Neural cell (in vitro differentiated cells): ENCODE measurements around the gene PQBP1. TPM values are rescaled to one million over a fixed set of nuclear protein-coding genes. Genes with fewer than 3 reads are reported as not detected.

Experiments
- H2AFZ ChIP-seq: fragments of 200-600, 300-800 bp; sonication (generic), shearing (Covaris generic); 2 replicates; pipeline ENCODE4 v1.6.0; 2014; ENCODE audit warnings: low read depth, mild to moderate bottlenecking, antibody characterized with exemption, low read length, moderate library complexity
- H3F3A ChIP-seq: fragments of 200-600 bp; shearing (Covaris generic); 2 replicates; pipeline ENCODE4 v1.6.1; 2016; ENCODE audit warnings: mild to moderate bottlenecking, moderate library complexity, mixed read lengths, antibody characterized with exemption, low read length; ENCODE audit not compliant: insufficient read depth, poor library complexity, severe bottlenecking
- H3K27ac ChIP-seq: fragments of 200-600, 300-800 bp; sonication (generic), shearing (Covaris generic); 2 replicates; pipeline ENCODE4 v1.5.1; 2014; ENCODE audit warnings: mild to moderate bottlenecking, low read length, moderate library complexity
- H3K27me3 ChIP-seq: fragments of 300-800, 200-600 bp; sonication (generic), shearing (Covaris generic); 2 replicates; pipeline ENCODE4 v1.6.0; 2014; ENCODE audit warnings: mild to moderate bottlenecking, low read depth, low read length, moderate library complexity; ENCODE audit not compliant: insufficient read depth
- H3K36me3 ChIP-seq: fragments of 300-800, 200-600 bp; sonication (generic), shearing (Covaris generic); 2 replicates; pipeline ENCODE4 v1.5.1; 2014; ENCODE audit warnings: mild to moderate bottlenecking, antibody characterized with exemption, low read length, moderate library complexity; ENCODE audit not compliant: insufficient read depth
- H3K4me2 ChIP-seq: fragments of 300-800, 200-600 bp; sonication (generic), shearing (Covaris generic); 2 replicates; pipeline ENCODE4 v1.6.0; 2014; ENCODE audit warnings: mild to moderate bottlenecking, low read length
- H3K4me3 ChIP-seq: fragments of 300-800, 200-600 bp; sonication (generic), shearing (Covaris generic); 2 replicates; pipeline ENCODE4 v1.5.1; 2014; ENCODE audit warnings: mild to moderate bottlenecking, low read length, moderate library complexity
- H3K79me2 ChIP-seq: fragments of 200-600 bp; shearing (Covaris generic); replicated peaks from 2 replicates; pipeline ENCODE4 v1.6.0; 2014; ENCODE audit warnings: mild to moderate bottlenecking, low read length, moderate library complexity; ENCODE audit not compliant: insufficient read depth
- H3K9ac ChIP-seq: fragments of 300-800, 200-600 bp; sonication (generic), shearing (Covaris generic); 2 replicates; pipeline ENCODE4 v1.6.1; 2016; ENCODE audit warnings: mild to moderate bottlenecking, low read length, mixed read lengths
- H3K9me2 ChIP-seq: fragments of 200-600 bp; shearing (Covaris generic); 2 replicates; pipeline ENCODE4 v1.6.1; 2016; ENCODE audit warnings: mild to moderate bottlenecking, low read length, mixed read lengths; ENCODE audit not compliant: insufficient read depth
- H3K9me3 ChIP-seq: fragments of 200-600, 300-800 bp; sonication (generic), shearing (Covaris generic); 2 replicates; pipeline ENCODE4 v1.6.1; 2016; ENCODE audit warnings: mild to moderate bottlenecking, mixed run types, low read length, moderate library complexity, mixed read lengths
- H4K20me1 ChIP-seq: fragments of 200-600 bp; shearing (Covaris generic); 2 replicates; pipeline ENCODE4 v1.6.1; 2016; ENCODE audit warnings: mild to moderate bottlenecking, mixed run types; ENCODE audit not compliant: insufficient read depth
- CTCF ChIP-seq: fragments of 450-650 bp; IDR thresholded peaks from 2 replicates; pipeline ENCODE4 v1.5.1; 2014; ENCODE audit warnings: antibody characterized with exemption, mild to moderate bottlenecking, moderate library complexity; ENCODE audit not compliant: poor library complexity, severe bottlenecking
- EP300 ChIP-seq: fragments of 450-650 bp; conservative IDR thresholded peaks from 2 replicates; pipeline ENCODE4 v1.6.1; 2014; ENCODE audit warnings: antibody characterized with exemption, mild to moderate bottlenecking, moderate library complexity; ENCODE audit not compliant: poor library complexity, severe bottlenecking
- EZH2 ChIP-seq: fragments of 200-600, 300-800 bp; shearing (Covaris generic), sonication (generic); IDR thresholded peaks from 2 replicates; pipeline ENCODE4 v1.6.1; 2014; ENCODE audit warnings: antibody characterized with exemption, low read length, borderline replicate concordance, mild to moderate bottlenecking; ENCODE audit not compliant: insufficient read depth, poor library complexity, severe bottlenecking
- MXI1 ChIP-seq: fragments of 450-650 bp; conservative IDR thresholded peaks from 2 replicates; pipeline ENCODE4 v1.6.1; 2014; ENCODE audit warnings: antibody characterized with exemption, mild to moderate bottlenecking; ENCODE audit not compliant: poor library complexity, severe bottlenecking
- POLR2AphosphoS5 ChIP-seq: IDR thresholded peaks from 2 replicates; pipeline ENCODE4 v1.6.1; 2012
- RAD21 ChIP-seq: fragments of 450-650 bp; conservative IDR thresholded peaks from 2 replicates; pipeline ENCODE4 v1.6.1; 2014; ENCODE audit warnings: antibody characterized with exemption, mild to moderate bottlenecking, moderate library complexity
- REST ChIP-seq: IDR thresholded peaks from 2 replicates; pipeline ENCODE4 v1.6.1; 2012; ENCODE audit warnings: borderline replicate concordance
- SMC3 ChIP-seq: fragments of 450-650 bp; conservative IDR thresholded peaks from 2 replicates; pipeline ENCODE4 v1.6.1; 2014; ENCODE audit warnings: antibody characterized with exemption, mild to moderate bottlenecking, moderate library complexity; ENCODE audit not compliant: poor library complexity
- TAF1 ChIP-seq: IDR thresholded peaks from 2 replicates; pipeline ENCODE4 v1.6.1; 2012; ENCODE audit warnings: low read depth
- polyA plus RNA-seq: library from polyadenylated mRNA; depleted of rRNA; stranded (reverse); fragments of >200 nt; gene quantifications from 2 replicates; pipeline ENCODE4 v1.2.3, GENCODE V29; 2014

PQBP1 gene
- polyA plus RNA-seq, 1 donor from 2014 or later, result 70.8 TPM

- Histone ChIP-seq H3K36me3 (no peaks in the 10 kb centered on the region), H4K20me1 (no peaks in the 10 kb centered on the region), H3K9me3 (no peaks in the 10 kb centered on the region), H3K4me3 (no peak overlapping the region), H3K9ac (no peak overlapping the region), H3F3A (no peaks in the 10 kb centered on the region), H3K4me2 (no peak overlapping the region), H3K27me3 (no peaks in the 10 kb centered on the region), H3K9me2 (no peaks in the 10 kb centered on the region), H2AFZ (no peak overlapping the region), H3K79me2 (peaks cover 9% of the 10 kb centered on the region), H3K27ac (no peak overlapping the region)
- no peak for TF ChIP-seq EP300
- TF ChIP-seq REST, result no peak
- no peak for TF ChIP-seq TAF1
- TF ChIP-seq MXI1, result no peak
- TF ChIP-seq EZH2, result no peak
- no peak for TF ChIP-seq POLR2AphosphoS5
- no peak for TF ChIP-seq SMC3
- TF ChIP-seq RAD21, result no peak
- no peak for TF ChIP-seq CTCF
Observed at GRCh38 chrX:48908600-48908999, 10.9 kb downstream of the PQBP1 start.

- Histone ChIP-seq H3K36me3 (no peaks in the 10 kb centered on the region), H3K27ac (no peak overlapping the region), H3K4me3 (peak overlapping the region; percentile 83), H3K4me2 (no peak overlapping the region), H3K9ac (no peak overlapping the region), H4K20me1 (no peaks in the 10 kb centered on the region), H3K9me2 (no peaks in the 10 kb centered on the region), H3K79me2 (peaks cover 9% of the 10 kb centered on the region), H2AFZ (no peak overlapping the region), H3K27me3 (no peaks in the 10 kb centered on the region), H3K9me3 (no peaks in the 10 kb centered on the region), H3F3A (no peaks in the 10 kb centered on the region)
- TF ChIP-seq EP300 (no peak), MXI1 (no peak), SMC3 (no peak), EZH2 (no peak), POLR2AphosphoS5 (no peak), REST (no peak), RAD21 (no peak), CTCF (no peak), TAF1 (no peak)
Observed at GRCh38 chrX:48909703-48910294, 12.1 kb downstream of the PQBP1 start.
